A204.1 (cell line): ENCODE data around the gene DCC.

Source experiments
- FAIRE-seq: peaks from 2 replicates; lab custom pipeline; 2012; peaks lifted over from hg19 to GRCh38; lab: Jason Lieb, UNC

DCC gene

DNA sequence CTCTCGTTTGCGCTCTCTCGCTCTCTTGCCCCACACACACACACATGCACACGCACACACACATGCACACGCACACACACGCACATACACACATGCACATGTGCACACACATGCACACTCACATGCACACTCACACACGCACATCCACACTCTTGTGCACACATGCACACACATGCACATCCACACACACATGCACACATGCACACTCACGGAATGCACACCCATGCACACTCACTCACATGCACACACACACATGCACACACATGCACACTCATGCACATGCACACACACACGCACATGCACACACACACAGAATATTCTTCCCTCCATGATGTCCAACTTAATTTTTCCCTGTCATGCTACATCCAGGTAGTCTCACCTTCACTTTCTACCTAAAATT lies 360.1 kb downstream of the DCC start:
- FAIRE-seq: no peak

GRCh38 chr18:52700816-52701215 lies 360.8 kb downstream of the DCC start:
- no peak for FAIRE-seq

GRCh38 chr18:52701219-52701935 lies 361.4 kb downstream of the DCC start:
- no peak for FAIRE-seq

GRCh38 chr18:52715421-52715820 lies 375.4 kb downstream of the DCC start:
- no peak for FAIRE-seq

GRCh38 chr18:52715991-52716390 lies 376.0 kb downstream of the DCC start:
- FAIRE-seq: no peak

DNA sequence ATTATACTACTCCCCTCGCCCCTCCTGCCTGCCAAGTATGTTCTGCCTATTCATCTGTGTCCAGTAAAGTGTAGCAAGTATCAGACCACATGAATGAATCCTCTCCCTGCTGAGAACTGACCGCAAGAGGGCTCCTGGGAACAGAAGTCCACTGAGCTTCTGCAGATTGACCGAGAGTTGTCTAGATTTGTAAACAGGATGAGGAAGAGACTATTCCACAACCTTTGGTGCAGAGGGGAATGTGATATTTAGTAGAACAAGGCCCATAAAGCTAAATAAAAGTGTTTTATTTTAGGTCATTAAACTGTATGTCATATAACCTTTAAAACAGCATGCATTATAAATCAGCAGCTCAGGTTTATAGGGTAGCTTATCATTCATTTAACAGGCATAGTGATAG lies 377.0 kb downstream of the DCC start:
- no peak for FAIRE-seq

DNA sequence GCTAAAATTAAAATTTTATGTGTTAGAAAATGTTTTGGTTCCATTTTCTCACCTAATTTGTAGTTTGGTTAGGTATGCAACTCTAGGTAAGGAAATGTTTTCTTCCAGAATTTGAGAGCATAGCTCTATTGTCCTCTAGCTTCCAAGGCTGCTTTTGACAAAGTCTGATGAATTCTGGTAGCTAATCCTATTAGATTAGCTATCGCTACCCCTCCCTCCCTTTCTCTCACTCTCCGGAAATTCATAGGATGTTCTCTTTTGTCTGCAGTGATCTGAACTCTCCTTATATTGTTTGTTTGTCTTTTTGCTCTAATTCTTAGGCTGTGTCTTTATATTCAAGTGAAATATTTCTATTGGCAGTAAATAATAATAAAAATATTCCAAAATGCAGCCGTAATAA lies 382.9 kb downstream of the DCC start:
- FAIRE-seq: no peak

DNA sequence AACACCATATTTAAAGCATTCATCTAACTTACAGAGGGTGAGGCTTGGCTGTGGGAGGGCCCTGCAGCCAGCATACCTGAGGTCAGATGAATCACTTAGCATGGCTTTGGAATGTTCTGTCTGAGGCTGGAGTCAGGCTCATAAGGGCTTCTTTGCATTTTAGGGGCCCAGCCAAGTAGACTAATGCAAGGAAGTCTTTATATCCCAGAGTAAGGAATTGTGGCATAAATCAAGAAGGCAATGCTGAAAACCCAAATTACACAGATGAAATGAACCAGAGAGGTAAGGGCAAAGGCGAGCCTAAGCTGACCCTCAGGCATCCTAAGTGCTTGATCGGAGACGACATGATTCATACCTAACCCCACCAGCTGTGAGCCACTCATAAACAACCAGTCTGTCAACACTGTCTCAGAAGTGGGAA lies 383.6 kb downstream of the DCC start:
- FAIRE-seq: no peak

DNA sequence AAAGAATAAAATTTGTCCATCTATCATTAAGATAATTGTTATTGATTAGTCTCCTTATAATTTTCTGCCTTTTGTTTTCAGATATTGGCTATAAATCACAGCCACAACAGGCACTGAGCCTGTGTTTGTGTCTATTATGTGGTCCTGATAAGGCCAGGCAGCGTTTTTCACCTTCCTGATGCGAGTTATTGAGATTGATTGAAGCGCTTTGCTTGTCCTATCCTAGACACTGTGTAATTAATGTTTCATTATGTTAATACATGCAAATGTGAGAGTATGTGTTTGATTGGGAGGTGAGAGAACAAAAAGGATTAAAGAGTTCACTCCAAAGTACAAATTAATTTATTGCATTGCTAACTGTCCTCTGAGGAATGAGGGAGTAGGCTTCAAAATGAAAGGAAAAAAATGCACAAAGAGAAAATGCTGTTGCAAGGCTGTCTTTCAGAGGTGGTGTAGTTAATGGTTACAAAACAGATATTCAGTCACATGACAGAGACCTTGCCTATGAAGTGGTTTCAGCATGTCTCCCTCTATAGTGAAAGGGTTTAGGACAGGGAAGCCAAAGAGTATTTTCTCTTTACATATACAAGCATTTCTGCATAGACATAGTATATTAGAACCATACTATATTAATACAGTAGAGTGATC lies 391.1 kb downstream of the DCC start:
- FAIRE-seq: no peak

DNA sequence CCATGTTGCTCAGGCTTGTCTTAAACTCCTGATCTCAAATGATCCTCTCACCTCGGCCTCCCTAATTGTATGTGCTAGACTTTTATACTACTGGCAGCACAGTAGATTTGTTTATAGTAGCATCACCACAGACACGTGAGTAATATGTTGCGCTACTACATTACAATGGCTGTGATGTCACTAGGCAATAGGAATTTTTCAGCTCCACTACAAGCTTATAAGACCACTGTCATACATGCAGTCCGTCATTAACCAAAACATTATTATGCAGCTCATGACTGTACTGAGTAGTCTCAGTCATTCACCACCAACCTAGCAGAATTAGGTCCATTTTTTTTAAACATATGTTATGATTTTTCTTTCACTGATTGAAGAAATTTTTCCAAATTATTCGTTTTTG lies 398.9 kb downstream of the DCC start:
- FAIRE-seq: no peak

GRCh38 chr18:52746986-52747385 lies 407.0 kb downstream of the DCC start:
- FAIRE-seq: no peak

- FAIRE-seq: no peak
Observed at GRCh38 chr18:52747869-52748268, 407.9 kb downstream of the DCC start.

DNA sequence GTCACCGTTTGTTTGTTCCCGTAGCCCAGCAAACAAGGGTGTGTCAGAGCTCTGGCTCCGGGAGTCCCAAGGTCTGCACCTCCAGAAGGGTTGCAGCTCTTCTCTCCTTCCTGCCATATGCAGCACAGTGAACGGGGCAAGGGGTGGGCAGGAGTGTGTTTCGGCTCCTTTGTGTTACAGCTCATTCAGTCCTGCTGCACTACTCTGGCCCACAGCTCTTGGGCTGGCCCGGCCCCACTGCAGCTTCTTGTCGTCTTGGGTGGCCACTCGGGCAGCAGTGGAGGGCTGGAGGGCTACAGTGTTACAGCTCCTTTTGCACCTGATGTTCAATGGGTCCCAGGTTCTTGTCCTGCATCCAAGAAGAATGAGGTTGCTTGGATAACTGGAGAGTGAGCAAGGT lies 408.3 kb downstream of the DCC start:
- FAIRE-seq: no peak

GRCh38 chr18:52749542-52749941 lies 409.5 kb downstream of the DCC start:
- FAIRE-seq: no peak

GRCh38 chr18:52750995-52751394 lies 411.0 kb downstream of the DCC start:
- FAIRE-seq: no peak

DNA sequence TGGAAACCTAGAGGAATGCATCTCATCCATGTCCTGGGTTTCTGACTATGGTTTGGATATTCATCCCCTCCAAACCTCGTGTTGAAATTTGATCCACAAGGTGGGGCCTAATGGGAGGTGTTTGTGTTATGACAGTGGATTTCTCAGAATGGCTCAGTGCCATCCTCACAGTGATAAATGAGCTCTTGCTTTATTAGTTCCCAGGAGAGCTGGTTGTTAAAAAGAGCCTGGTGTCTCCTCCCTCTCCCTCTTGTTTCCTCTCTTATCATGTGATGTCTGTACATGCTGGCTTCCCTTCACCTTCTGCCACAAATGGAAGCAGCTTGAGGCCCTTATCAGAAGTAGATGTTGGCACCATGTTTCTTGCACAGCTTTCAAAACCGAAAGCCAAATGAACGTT lies 424.3 kb downstream of the DCC start:
- FAIRE-seq: no peak

GRCh38 chr18:52766002-52766545 lies 426.1 kb downstream of the DCC start:
- no peak for FAIRE-seq

GRCh38 chr18:52781113-52781512 lies 441.1 kb downstream of the DCC start:
- no peak for FAIRE-seq

DNA sequence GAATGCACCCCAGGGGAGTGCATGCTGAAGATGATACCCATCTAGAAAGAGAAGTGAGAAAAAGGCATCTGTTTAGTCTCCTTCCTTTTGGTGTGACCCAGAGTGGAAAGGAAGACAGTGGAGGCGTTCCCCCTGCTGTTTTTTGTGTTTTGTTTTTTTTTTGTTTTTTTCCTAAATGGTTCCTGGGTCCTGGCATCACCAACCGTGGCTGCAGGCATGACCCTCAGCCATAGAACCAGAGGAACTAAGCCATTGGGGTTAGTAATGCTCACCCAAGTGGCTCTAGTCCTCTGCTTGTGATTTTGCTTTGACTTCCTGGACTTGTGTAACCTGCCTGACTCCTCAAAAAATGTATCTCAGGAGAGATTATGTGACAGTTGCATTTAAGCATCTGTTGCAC lies 451.3 kb downstream of the DCC start:
- no peak for FAIRE-seq

- FAIRE-seq: no peak
Observed at GRCh38 chr18:52812834-52813233, 472.8 kb downstream of the DCC start.

DNA sequence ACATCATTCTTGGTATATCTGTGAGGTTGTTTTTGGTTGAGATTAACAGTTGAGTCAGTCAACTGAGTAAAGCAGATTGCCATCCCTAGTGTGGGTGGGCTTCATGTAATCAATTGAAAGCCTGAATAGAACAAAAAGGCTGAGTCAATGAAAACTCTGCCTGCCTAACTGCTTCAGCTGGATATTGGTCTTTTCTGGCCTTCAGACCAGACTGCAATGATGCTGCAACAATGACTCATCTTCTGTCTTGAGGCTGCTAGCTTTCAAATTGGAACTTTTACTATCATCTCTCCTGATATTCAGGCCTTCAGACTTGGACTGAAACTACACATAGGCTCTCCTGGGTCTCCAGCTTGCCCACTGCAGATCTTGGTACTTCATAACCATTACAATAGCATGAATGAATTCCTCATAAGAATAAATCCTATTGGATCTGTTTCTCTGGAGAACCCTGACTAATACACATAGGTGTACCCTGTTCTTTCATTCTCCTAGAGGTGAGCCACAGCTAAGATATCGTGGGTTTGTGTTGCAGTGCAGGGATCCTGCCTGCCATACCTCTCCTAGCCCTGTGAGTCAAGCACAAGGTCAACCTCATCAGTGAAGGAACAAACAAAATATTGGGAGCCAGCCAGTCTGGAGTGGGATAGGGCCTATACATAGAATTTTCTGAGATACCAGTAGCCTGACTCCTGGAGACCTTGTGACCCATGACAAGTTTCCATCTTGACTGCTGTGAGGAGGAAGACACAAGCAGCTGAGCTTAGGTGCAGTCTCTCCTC lies 473.8 kb downstream of the DCC start:
- no peak for FAIRE-seq

DNA sequence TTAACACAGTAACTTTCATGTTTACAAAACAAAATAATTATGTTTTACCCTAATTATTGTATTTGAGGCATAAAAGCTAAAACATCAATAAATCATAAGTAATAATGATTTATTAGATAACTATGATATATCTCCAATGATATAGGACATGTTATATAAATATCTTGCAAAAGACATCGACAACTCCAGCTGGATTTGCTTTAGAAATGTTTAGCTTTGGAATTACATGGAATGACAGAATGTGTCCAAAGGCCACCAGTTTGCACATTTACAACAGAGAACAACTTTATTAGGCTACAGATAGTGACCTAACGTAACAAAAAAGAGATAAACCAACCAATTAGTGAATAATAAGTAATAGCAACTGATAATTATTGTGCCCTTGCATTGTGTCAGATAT lies 475.7 kb downstream of the DCC start:
- no peak for FAIRE-seq

DNA sequence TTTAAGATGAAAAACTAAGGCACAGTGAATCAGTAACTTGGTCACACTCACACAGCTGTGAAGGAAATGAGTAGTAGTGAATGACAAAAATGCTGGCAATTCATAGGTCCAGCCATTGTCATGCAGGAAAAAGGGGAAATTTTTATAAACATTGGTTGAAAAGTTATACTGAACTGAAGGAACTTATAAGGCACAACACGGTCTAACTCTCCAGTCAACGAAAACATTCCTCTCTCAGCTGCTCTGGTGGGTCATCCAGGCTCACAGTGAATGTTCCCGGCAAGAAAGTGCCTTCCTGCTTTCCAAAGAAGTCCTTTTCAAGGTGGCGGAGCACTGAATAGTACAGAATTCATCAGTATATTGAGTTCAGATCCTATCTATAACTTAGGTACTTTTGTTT lies 476.1 kb downstream of the DCC start:
- FAIRE-seq: no peak
